BLaER1 treated with 17β-estradiol and CSF1 and Interleukin-3, amounts not matched to agents 10 nM and 100 nM (cell line): ENCODE data around the gene ARHGAP44.

ENCODE experiments used
- H3K27ac ChIP-seq, 11 experiments: shearing (Covaris generic); formaldehyde crosslinking; 2 replicates each; pipeline ENCODE4 v1.8.1; 2022
- H3K27me3 ChIP-seq, 11 experiments: shearing (Covaris generic); formaldehyde crosslinking; 2 replicates each; pipeline ENCODE4 v1.8.1; 2022
- H3K36me3 ChIP-seq, 11 experiments: shearing (Covaris generic); formaldehyde crosslinking; 2 replicates each; pipeline ENCODE4 v1.8.1; 2022
- H3K4me1 ChIP-seq, 10 experiments: shearing (Covaris generic); formaldehyde crosslinking; 2 replicates each; pipeline ENCODE4 v1.8.1; 2022
- H3K4me2 ChIP-seq, 11 experiments: shearing (Covaris generic); formaldehyde crosslinking; 2 replicates each; pipeline ENCODE4 v1.8.1; 2022
- H3K4me3 ChIP-seq, 10 experiments: shearing (Covaris generic); formaldehyde crosslinking; 2 replicates each; pipeline ENCODE4 v1.8.1; 2022
- H3K9ac ChIP-seq, 11 experiments: shearing (Covaris generic); formaldehyde crosslinking; 2 replicates each; pipeline ENCODE4 v1.8.1; 2022
- H3K9me3 ChIP-seq, 11 experiments: shearing (Covaris generic); formaldehyde crosslinking; replicated peaks in 1 of 11; 2 replicates each; pipeline ENCODE4 v1.8.1; 2022
- H4K20me1 ChIP-seq, 11 experiments: shearing (Covaris generic); formaldehyde crosslinking; 2 replicates each; pipeline ENCODE4 v1.8.1; 2022
- Cebpa-rat ChIP-seq, 11 experiments: shearing (Covaris generic); IDR thresholded peaks; 2 replicates each; pipeline ENCODE4 v1.8.1; 2022

ARHGAP44 gene

GRCh38 chr17:12924614-12925013 lies 135.3 kb downstream of the ARHGAP44 start:
- Histone ChIP-seq H4K20me1 (no peaks in the 10 kb centered on the region), H3K9ac (no peak overlapping the region), H3K27ac (no peak overlapping the region), H3K9me3 (no peaks in the 10 kb centered on the region), H3K4me2 (no peak overlapping the region), H3K27me3 (no peaks in the 10 kb centered on the region), H3K4me1 (peaks cover 0 to 30% (median 22%) of the 10 kb centered on the region in 10 experiments; a peak in 16 of 20 replicates), H3K4me3 (no peak overlapping the region), H3K36me3 (no peaks in the 10 kb centered on the region)
- no peak for TF ChIP-seq Cebpa-rat (IDR thresholded peaks at IDR 0.05)

GRCh38 chr17:12927001-12927400 lies 137.7 kb downstream of the ARHGAP44 start:
- Histone ChIP-seq H3K9me3 (no peaks in the 10 kb centered on the region), H3K27me3 (no peaks in the 10 kb centered on the region), H3K27ac (peak overlapping the region in 5 of 11 experiments; percentile 14 to 50 (median 40); a peak in 7 of 22 replicates), H3K36me3 (no peaks in the 10 kb centered on the region), H3K4me3 (no peak overlapping the region), H3K9ac (peak overlapping the region in 2 of 11 experiments; percentile 21 to 24; a peak in 1 of 22 replicates), H4K20me1 (no peaks in the 10 kb centered on the region), H3K4me2 (peak overlapping the region in 9 of 11 experiments; percentile 32 to 75 (median 59); a peak in 18 of 22 replicates), H3K4me1 (peaks cover 0 to 30% (median 22%) of the 10 kb centered on the region in 10 experiments; a peak in 16 of 20 replicates)
- no peak for TF ChIP-seq Cebpa-rat (IDR thresholded peaks at IDR 0.05)

- peak overlapping the region in 2 of 11 experiments; percentile 21 to 24; a peak in 2 of 22 replicates for H3K9ac ChIP-seq
Observed at GRCh38 chr17:12927541-12928425, 138.5 kb downstream of the ARHGAP44 start.

GRCh38 chr17:12928736-12929135 lies 139.4 kb downstream of the ARHGAP44 start:
- Histone ChIP-seq H3K4me1 (peaks cover 0 to 30% (median 22%) of the 10 kb centered on the region in 10 experiments; a peak in 16 of 20 replicates), H3K27me3 (no peaks in the 10 kb centered on the region), H3K9ac (no peak overlapping the region), H3K4me3 (no peak overlapping the region), H3K36me3 (no peaks in the 10 kb centered on the region), H4K20me1 (no peaks in the 10 kb centered on the region), H3K9me3 (peaks cover 0 to 6% (median 0%) of the 10 kb centered on the region in 11 experiments; a peak in 2 of 22 replicates), H3K4me2 (peak overlapping the region in 5 of 11 experiments; percentile 2 to 27 (median 10); a peak in 6 of 22 replicates), H3K27ac (peak overlapping the region in 1 of 11 experiments; percentile 1; a peak in 1 of 22 replicates)
- no peak for TF ChIP-seq Cebpa-rat (IDR thresholded peaks at IDR 0.05)

More at GRCh38 chr17:12927541-12928425, 138.5 kb downstream of the ARHGAP44 start:
- H3K27me3 ChIP-seq, result no peaks in the 10 kb centered on the region
- H3K36me3 ChIP-seq, result no peaks in the 10 kb centered on the region
- H3K4me1 ChIP-seq, result peaks cover 0 to 30% (median 22%) of the 10 kb centered on the region in 10 experiments; a peak in 16 of 20 replicates
- peak overlapping the region in 4 of 11 experiments; percentile 14 to 50 (median 32); a peak in 6 of 22 replicates for H3K27ac ChIP-seq
- H3K9me3 ChIP-seq, result no peaks in the 10 kb centered on the region
- H3K4me2 ChIP-seq, result peak overlapping the region in 9 of 11 experiments; percentile 32 to 75 (median 59); a peak in 18 of 22 replicates
- no peaks in the 10 kb centered on the region for H4K20me1 ChIP-seq
- H3K4me3 ChIP-seq, result no peak overlapping the region
- TF ChIP-seq Cebpa-rat (IDR thresholded peaks at IDR 0.05), result no peak

GRCh38 chr17:12936501-12936900 lies 147.2 kb downstream of the ARHGAP44 start:
- no peaks in the 10 kb centered on the region for H4K20me1 ChIP-seq
- no peaks in the 10 kb centered on the region for H3K27me3 ChIP-seq
- H3K4me2 ChIP-seq, result no peak overlapping the region
- H3K27ac ChIP-seq, result no peak overlapping the region
- no peak overlapping the region for H3K9ac ChIP-seq
- TF ChIP-seq Cebpa-rat (IDR thresholded peaks at IDR 0.05), result no peak
- no peak overlapping the region for H3K4me3 ChIP-seq
- H3K9me3 ChIP-seq, result peaks cover 4 to 25% (median 8%) of the 10 kb centered on the region in 11 experiments; a peak in 12 of 22 replicates
- no peaks in the 10 kb centered on the region for H3K36me3 ChIP-seq
- H3K4me1 ChIP-seq, result no peaks in the 10 kb centered on the region

- H3K4me3 ChIP-seq, result no peak overlapping the region
- H3K9me3 ChIP-seq, result peaks cover 4 to 14% (median 8%) of the 10 kb centered on the region in 11 experiments; a peak in 12 of 22 replicates
- no peaks in the 10 kb centered on the region for H4K20me1 ChIP-seq
- H3K36me3 ChIP-seq, result peaks cover 0 to 8% (median 0%) of the 10 kb centered on the region in 11 experiments; a peak in 4 of 22 replicates
- no peak overlapping the region for H3K4me2 ChIP-seq
- no peaks in the 10 kb centered on the region for H3K27me3 ChIP-seq
- H3K27ac ChIP-seq, result no peak overlapping the region
- no peaks in the 10 kb centered on the region; a peak in 1 of 20 replicates for H3K4me1 ChIP-seq
- no peak overlapping the region for H3K9ac ChIP-seq
- TF ChIP-seq Cebpa-rat (IDR thresholded peaks at IDR 0.05), result no peak
Observed at GRCh38 chr17:12940699-12941098, 151.4 kb downstream of the ARHGAP44 start.

GRCh38 chr17:12947047-12947446 lies 157.7 kb downstream of the ARHGAP44 start:
- Histone ChIP-seq H3K27ac (no peak overlapping the region), H3K36me3 (peaks cover 0 to 8% (median 0%) of the 10 kb centered on the region in 11 experiments; a peak in 7 of 22 replicates), H3K9me3 (no peaks in the 10 kb centered on the region), H4K20me1 (no peaks in the 10 kb centered on the region), H3K4me1 (no peaks in the 10 kb centered on the region; a peak in 1 of 20 replicates), H3K4me3 (no peak overlapping the region), H3K4me2 (no peak overlapping the region), H3K9ac (no peak overlapping the region), H3K27me3 (no peaks in the 10 kb centered on the region)
- no peak for TF ChIP-seq Cebpa-rat (IDR thresholded peaks at IDR 0.05)

- peaks cover 0 to 24% (median 6%) of the 10 kb centered on the region in 11 experiments; a peak in 13 of 22 replicates for H3K36me3 ChIP-seq
Observed at GRCh38 chr17:12952012-12952411, 162.7 kb downstream of the ARHGAP44 start.

GRCh38 chr17:12953156-12953555 lies 163.9 kb downstream of the ARHGAP44 start:
- Histone ChIP-seq H3K9ac (no peak overlapping the region), H3K4me1 (peaks cover 0 to 17% (median 9%) of the 10 kb centered on the region in 10 experiments; a peak in 14 of 20 replicates), H3K9me3 (peaks cover 10 to 39% (median 28%) of the 10 kb centered on the region in 11 experiments), H3K27ac (no peak overlapping the region), H3K27me3 (no peaks in the 10 kb centered on the region), H4K20me1 (no peaks in the 10 kb centered on the region), H3K36me3 (peaks cover 0 to 34% (median 17%) of the 10 kb centered on the region in 11 experiments; a peak in 15 of 22 replicates), H3K4me3 (no peak overlapping the region), H3K4me2 (no peak overlapping the region)
- no peak for TF ChIP-seq Cebpa-rat (IDR thresholded peaks at IDR 0.05)

More at GRCh38 chr17:12952012-12952411, 162.7 kb downstream of the ARHGAP44 start:
- Histone ChIP-seq H3K27me3 (no peaks in the 10 kb centered on the region), H3K9me3 (peaks cover under 1 to 28% (median 18%) of the 10 kb centered on the region in 11 experiments; a peak in 21 of 22 replicates), H4K20me1 (no peaks in the 10 kb centered on the region), H3K9ac (no peak overlapping the region), H3K4me1 (peaks cover 0 to 17% (median 9%) of the 10 kb centered on the region in 10 experiments; a peak in 14 of 20 replicates), H3K4me3 (no peak overlapping the region), H3K27ac (no peak overlapping the region), H3K4me2 (no peak overlapping the region)
- TF ChIP-seq Cebpa-rat (IDR thresholded peaks at IDR 0.05), result no peak
